Epidermal melanocyte (primary cell): Measurements from ENCODE around the gene FURIN.
"Not testable (repeated sequence)": the region's sequence is repeated elsewhere in the genome, so short reads cannot be mapped to it uniquely, and the experiment has no call there.

Source experiments
- DNase-seq: peaks from one replicate; pipeline ENCODE4 v3.0.0; 2011; ENCODE audit warnings: low spot score; ENCODE audit not compliant: insufficient read length

Gene FURIN

GRCh38 chr15:90840954-90841353, 27.4 kb upstream of the FURIN start:
- no peak for DNase-seq

- DNase-seq: no peak
Measured at GRCh38 chr15:90844696-90845095, 23.7 kb upstream of the FURIN start.

- DNase-seq: no peak
Measured at GRCh38 chr15:90845201-90845949, 23.0 kb upstream of the FURIN start.

- not testable (repeated sequence) for DNase-seq
Measured at GRCh38 chr15:90849424-90849823, 19.0 kb upstream of the FURIN start.

- DNase-seq: no peak
Measured at GRCh38 chr15:90851114-90851513, 17.3 kb upstream of the FURIN start.

GRCh38 chr15:90851940-90852339, 16.4 kb upstream of the FURIN start:
- no peak for DNase-seq

GRCh38 chr15:90855139-90855538, 13.2 kb upstream of the FURIN start:
- no peak for DNase-seq

GRCh38 chr15:90857337-90857736, 11.1 kb upstream of the FURIN start:
- DNase-seq: no peak

- no peak for DNase-seq
Measured at GRCh38 chr15:90857883-90858443, 10.4 kb upstream of the FURIN start.

GRCh38 chr15:90859234-90860131, 8.9 kb upstream of the FURIN start:
- no peak for DNase-seq

- DNase-seq: no peak
Measured at GRCh38 chr15:90860450-90860849, 7.9 kb upstream of the FURIN start.

GRCh38 chr15:90860942-90861675, 7.3 kb upstream of the FURIN start:
- DNase-seq: no peak

- no peak for DNase-seq
Measured at GRCh38 chr15:90862487-90862886, 5.9 kb upstream of the FURIN start.

GRCh38 chr15:90862964-90863778, 5.2 kb upstream of the FURIN start:
- DNase-seq: no peak

GRCh38 chr15:90863987-90864386, 4.4 kb upstream of the FURIN start:
- DNase-seq: no peak

GRCh38 chr15:90864507-90864906, 3.9 kb upstream of the FURIN start:
- no peak for DNase-seq

- no peak for DNase-seq
Measured at GRCh38 chr15:90865702-90866101, 2.7 kb upstream of the FURIN start.

GRCh38 chr15:90866161-90866715, 2.1 kb upstream of the FURIN start:
- no peak for DNase-seq

- no peak for DNase-seq
Measured at GRCh38 chr15:90866800-90867199, 1.6 kb upstream of the FURIN start.

- no peak for DNase-seq
Measured at GRCh38 chr15:90869140-90869541, 753 bp downstream of the FURIN start.
